Thoracic aorta (tissue), 2 donors: ENCODE data around the gene HHIPL2. TPM values are rescaled to one million over a fixed set of nuclear protein-coding genes. Genes with fewer than 3 reads are reported as not detected.

Experiments used
- ATAC-seq: fragments of 150-250 bp; one replicate; pipeline ENCODE4 v1.8.0; 2017; ENCODE audit warnings: low read depth; ENCODE audit not compliant: insufficient number of reproducible peaks, low FRiP score
- DNase-seq: peaks from one replicate; pipeline ENCODE4 v3.0.0-alpha.2; 2020; ENCODE audit warnings: low spot score
- H3K27ac ChIP-seq, 2 donors: fragments of 200-600 bp; sonication (generic); 1 replicate in 1 of 2; 2 replicates in 1 of 2; pipeline ENCODE4 v1.5.1; 2016; ENCODE audit warnings: mild to moderate bottlenecking in 2 of 2, moderate library complexity in 2 of 2
- H3K27me3 ChIP-seq: fragments of 200-600 bp; sonication (generic); replicated peaks from 2 replicates; pipeline ENCODE4 v1.6.0; 2016; ENCODE audit warnings: mild to moderate bottlenecking; ENCODE audit not compliant: insufficient read depth
- H3K36me3 ChIP-seq: fragments of 200-600 bp; sonication (generic); one replicate; pipeline ENCODE4 v1.5.1; 2016
- H3K4me1 ChIP-seq, 2 donors: fragments of 200-600 bp; sonication (generic); 1 replicate in 1 of 2; 2 replicates in 1 of 2; pipeline versions ENCODE4 v1.5.1 to v1.6.0; 2016; ENCODE audit warnings: low read depth in 2 of 2, mild to moderate bottlenecking in 1 of 2; ENCODE audit not compliant: control insufficient read depth in 1 of 2
- H3K4me3 ChIP-seq: fragments of 200-600 bp; sonication (generic); 2 replicates; pipeline ENCODE4 v1.5.1; 2016; ENCODE audit warnings: mild to moderate bottlenecking
- H3K9me3 ChIP-seq: fragments of 200-600 bp; sonication (generic); 2 replicates; pipeline ENCODE4 v1.5.1; 2016
- CTCF ChIP-seq: fragments of 200-600 bp; sonication (generic); IDR thresholded peaks from one replicate; pipeline ENCODE4 v1.5.1; 2019; ENCODE audit warnings: antibody characterized with exemption
- total RNA-seq, 2 donors: library from RNA; depleted of rRNA; stranded (reverse); fragments of >200 nt; gene quantifications; one replicate each; pipeline versions ENCODE4 v1.1.0 to v1.2.3, GENCODE V29; 2016

The HHIPL2 gene
- total RNA-seq: not detected

- Histone ChIP-seq H3K36me3 (no peaks in the 10 kb centered on the region), H3K27ac (no peak within 1 kb of the TSS), H3K4me3 (no peak within 1 kb of the TSS), H3K9me3 (no peaks in the 10 kb centered on the region), H3K4me1 (peaks cover 3 to 12% of the 10 kb centered on the region in 2 donors), H3K27me3 (no peaks in the 10 kb centered on the region)
- ATAC-seq: no peak
- TF ChIP-seq CTCF: no peak
- DNase-seq: no peak
Observed at GRCh38 chr1:222547944-222548671, at the start of gene HHIPL2. Gene HHIPL2 (minus strand): TSS chr1:222548104. CDS start chr1:222548044, 60 bp downstream.

- DNase-seq (no peak), ATAC-seq (no peak)
- Histone ChIP-seq H3K27me3 (no peaks in the 10 kb centered on the region), H3K36me3 (no peaks in the 10 kb centered on the region), H3K4me1 (no peaks in the 10 kb centered on the region), H3K4me3 (no peak overlapping the region), H3K27ac (no peak overlapping the region), H3K9me3 (no peaks in the 10 kb centered on the region)
- TF ChIP-seq CTCF: no peak
Observed at GRCh38 chr1:222596696-222597095, 48.8 kb upstream of the HHIPL2 start.

GRCh38 chr1:222594789-222595188 is 46.9 kb upstream of the HHIPL2 start:
- Histone ChIP-seq H3K9me3 (no peaks in the 10 kb centered on the region), H3K36me3 (no peaks in the 10 kb centered on the region), H3K27ac (no peak overlapping the region), H3K4me3 (no peak overlapping the region), H3K27me3 (no peaks in the 10 kb centered on the region), H3K4me1 (peaks cover 5 to 7% of the 10 kb centered on the region in 2 donors)
- no peak for TF ChIP-seq CTCF
- ATAC-seq (no peak), DNase-seq (no peak)

GRCh38 chr1:222592171-222592570 is 44.3 kb upstream of the HHIPL2 start:
- DNase-seq: no peak
- Histone ChIP-seq H3K4me3 (no peak overlapping the region), H3K9me3 (no peaks in the 10 kb centered on the region), H3K36me3 (no peaks in the 10 kb centered on the region), H3K27ac (no peak overlapping the region), H3K27me3 (no peaks in the 10 kb centered on the region), H3K4me1 (peaks cover 15 to 24% of the 10 kb centered on the region in 2 donors)
- ATAC-seq: no peak
- TF ChIP-seq CTCF: no peak

GRCh38 chr1:222589462-222590302 is 41.8 kb upstream of the HHIPL2 start, which contains the start of gene TAF1A:
Gene TAF1A (minus strand): TSS chr1:222589933.
- Histone ChIP-seq H3K27ac (peak within 1 kb of the TSS; percentile 67 to 76), H3K9me3 (no peaks in the 10 kb centered on the region), H3K36me3 (no peaks in the 10 kb centered on the region), H3K4me3 (peak within 1 kb of the TSS; percentile 78), H3K27me3 (no peaks in the 10 kb centered on the region), H3K4me1 (peaks cover 15 to 24% of the 10 kb centered on the region in 2 donors)
- DNase-seq (peak; percentile 36), ATAC-seq (peak; percentile 52)
- no peak for TF ChIP-seq CTCF
